Right renal cortex interstitium (tissue), 3 donors: Measurements from ENCODE around the gene TMEM225. TPM values are rescaled to one million over a fixed set of nuclear protein-coding genes. Genes with fewer than 3 reads are reported as not detected.
"Not testable (repeated sequence)": the region's sequence is repeated elsewhere in the genome, so short reads cannot be mapped to it uniquely, and the experiment has no call there.

Experiments used
- DNase-seq, 3 donors: peaks; one replicate each; pipeline ENCODE4 v3.0.0-alpha.2; 2013; ENCODE audit warnings: low read depth in 3 of 3, low spot score in 2 of 3
- polyA plus RNA-seq, 3 donors: library from polyadenylated mRNA; unstranded; fragments of 120-200 nt; gene quantifications; one replicate each; pipeline ENCODE4 v1.2.1, GENCODE V29; 2013; ENCODE audit not compliant: insufficient read length in 3 of 3

The TMEM225 gene
- polyA plus RNA-seq: not detected

GRCh38 chr11:123885570-123885969 is at the start of gene TMEM225:
Gene TMEM225 (minus strand): TSS chr11:123885670. CDS start chr11:123885425, 245 bp downstream.
- DNase-seq: no peak

DNA sequence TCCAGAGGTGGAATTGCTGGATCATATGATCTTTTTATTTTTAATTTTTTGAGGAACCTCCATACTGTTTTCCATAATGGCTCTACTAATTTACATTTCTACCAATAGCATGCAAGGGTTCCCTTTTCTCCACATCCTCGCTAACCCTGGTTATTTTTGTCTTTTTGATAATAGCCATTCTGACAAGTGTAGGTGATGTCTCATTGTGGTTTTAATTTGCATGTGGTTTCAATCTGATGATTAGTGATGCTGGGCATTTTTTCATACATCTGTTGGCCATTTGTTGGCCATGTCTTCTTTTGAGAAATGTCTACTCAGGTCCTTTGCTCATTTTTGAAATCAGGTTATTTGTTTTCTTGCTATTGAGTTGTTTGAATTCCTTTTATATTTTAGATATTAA is 38.6 kb upstream of the TMEM225 start:
- DNase-seq: no peak

GRCh38 chr11:123920943-123921342 is 35.5 kb upstream of the TMEM225 start:
- DNase-seq: no peak

DNA sequence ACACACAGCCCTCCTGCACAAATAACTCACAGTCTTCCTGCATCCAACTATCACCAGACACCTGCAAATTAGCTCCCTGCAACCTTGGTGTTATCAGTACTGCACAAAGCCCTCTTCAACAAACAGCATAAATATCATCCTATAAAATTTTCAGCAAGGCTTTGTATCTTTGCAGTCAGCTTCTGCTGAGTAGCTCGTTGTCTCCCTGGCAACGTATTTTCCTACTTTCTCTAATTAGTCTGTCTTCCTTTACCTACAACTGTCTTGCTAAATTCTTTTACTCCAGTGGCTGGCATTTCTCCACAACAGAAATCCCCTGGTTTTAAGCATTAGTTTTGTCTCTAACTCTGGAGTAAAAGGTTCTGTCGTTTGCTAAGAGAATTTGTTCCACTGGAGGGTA is 20.4 kb upstream of the TMEM225 start:
- DNase-seq: no peak

DNA sequence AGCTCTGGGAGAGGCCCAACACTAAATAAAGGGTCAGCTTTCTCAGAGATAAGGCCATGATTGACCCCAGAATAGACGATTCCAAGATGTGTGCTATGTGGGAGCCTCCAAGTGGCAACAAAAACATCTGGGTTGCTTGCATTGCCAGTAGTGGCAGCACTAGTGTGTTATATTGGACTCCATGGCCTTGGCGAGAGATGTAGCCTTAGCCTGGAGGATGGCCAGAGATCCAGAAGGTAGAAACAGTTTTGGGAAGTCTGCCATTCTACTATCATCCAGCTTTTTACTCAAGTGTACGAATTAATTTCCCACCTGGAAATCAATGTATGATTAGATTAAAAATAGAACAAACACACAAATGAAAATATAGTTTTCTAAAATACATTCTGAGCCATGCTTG is 19.5 kb upstream of the TMEM225 start:
- DNase-seq: no peak

DNA sequence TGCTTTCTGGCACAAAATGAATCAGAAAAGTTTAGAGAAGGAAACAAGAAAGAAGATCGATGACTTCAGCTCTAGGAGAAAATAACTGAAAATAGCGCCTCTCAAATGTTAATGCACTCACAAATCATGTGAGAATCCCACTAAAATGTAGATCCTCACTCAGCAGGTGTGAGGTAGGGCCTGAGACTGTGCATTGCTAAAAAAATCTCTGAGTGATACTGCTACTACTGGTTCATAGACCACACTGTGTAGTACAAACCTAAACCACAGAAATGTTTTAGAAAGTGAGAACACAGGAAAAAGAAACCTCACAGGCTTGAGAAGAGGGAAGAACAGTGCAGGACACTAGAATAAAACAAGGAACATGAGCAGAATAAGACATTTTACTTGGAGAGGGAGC is 18.5 kb upstream of the TMEM225 start:
- DNase-seq: no peak

DNA sequence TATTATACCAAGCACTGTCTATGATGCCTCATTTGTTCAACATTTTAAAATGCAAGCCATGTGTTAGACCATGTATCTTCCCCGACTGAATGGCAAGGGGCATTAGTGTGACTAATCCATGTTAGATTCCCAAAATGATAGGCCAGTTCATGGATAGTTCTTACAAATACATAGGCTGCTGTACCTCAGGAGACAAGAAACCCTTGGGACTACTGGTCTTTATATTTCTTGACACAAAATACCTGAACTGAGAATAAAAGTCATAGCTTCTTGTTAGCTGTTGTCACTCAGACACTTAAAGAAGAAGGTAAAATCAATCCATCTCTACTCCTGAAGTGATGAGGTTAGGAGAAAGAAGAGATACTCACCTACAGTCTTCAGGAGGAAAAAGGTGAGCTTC is 16.4 kb upstream of the TMEM225 start, which contains the start of gene OR8D4:
TSS of gene OR8D4 (plus strand) at position 301 of the 400 bp plus-strand sequence. CDS start 4,265 bp downstream, outside the sequence.
- no peak for DNase-seq

GRCh38 chr11:123899792-123900191 is 14.3 kb upstream of the TMEM225 start:
- no peak for DNase-seq

DNA sequence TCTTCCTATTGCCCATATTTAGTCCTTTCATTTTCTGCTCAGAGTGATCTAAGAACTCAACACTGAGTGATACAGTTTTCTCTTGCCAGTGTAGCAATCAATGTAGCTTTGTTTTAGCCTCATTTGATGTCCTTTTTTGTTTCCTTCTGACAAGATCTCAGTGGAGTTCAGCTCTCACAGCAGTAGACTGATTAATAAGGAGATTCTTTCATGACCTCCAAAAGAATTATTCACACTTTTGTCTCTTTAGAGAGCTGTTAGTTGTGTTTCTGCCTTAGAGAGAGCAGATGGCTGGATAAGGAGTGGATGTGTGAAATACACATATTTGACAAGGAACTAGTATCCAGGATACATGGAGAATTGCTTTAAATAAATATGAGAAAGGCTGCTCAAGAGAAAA is 6.6 kb upstream of the TMEM225 start:
- no peak for DNase-seq

DNA sequence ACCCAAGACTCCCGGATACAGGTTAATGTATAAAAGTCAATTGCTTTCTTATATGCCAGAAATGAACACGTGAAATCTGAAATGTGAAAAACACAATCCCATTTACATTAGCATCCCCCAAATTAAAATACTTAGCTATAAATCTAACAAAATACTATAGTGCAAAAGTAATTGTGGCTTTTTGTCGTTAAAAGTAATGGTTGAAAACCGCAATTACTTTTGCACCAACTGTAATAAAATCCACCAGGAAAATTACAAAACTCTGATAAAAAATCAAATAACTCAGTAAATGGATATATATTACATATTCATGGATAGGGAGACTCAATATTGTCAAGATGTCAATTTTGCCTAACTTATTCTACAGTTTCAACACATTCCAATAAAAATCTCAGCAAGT is 4.6 kb downstream of the TMEM225 start:
- no peak for DNase-seq

- not testable (repeated sequence) for DNase-seq
These were observed 17.7 kb downstream of the TMEM225 start for GRCh38 chr11:123867795-123868194.

- not testable (repeated sequence) for DNase-seq
These were observed 20.2 kb downstream of the TMEM225 start for GRCh38 chr11:123865293-123865692.

- DNase-seq: no peak
These were observed 25.7 kb downstream of the TMEM225 start for GRCh38 chr11:123859731-123860130.

DNA sequence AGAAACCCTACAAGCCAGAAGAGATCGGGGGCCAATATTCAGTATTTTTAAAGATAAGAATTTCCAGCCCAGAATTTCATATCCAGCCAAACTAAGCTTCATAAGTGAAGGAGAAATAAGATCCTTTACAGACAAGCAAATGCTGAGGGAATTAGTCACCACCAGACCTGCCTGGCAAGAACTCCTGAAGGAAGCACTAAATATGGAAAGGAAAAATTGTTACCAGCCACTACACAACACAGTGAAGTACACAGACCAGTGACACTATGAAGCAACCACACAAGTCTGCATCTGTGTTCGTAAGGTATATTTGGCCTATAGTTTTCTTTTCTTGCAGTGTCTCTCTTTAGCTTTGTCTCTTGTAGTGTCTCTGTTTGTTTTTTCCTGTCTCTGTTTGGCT is 29.0 kb downstream of the TMEM225 start:
- no peak for DNase-seq

GRCh38 chr11:123853038-123853437 is 32.4 kb downstream of the TMEM225 start:
- DNase-seq: no peak

DNA sequence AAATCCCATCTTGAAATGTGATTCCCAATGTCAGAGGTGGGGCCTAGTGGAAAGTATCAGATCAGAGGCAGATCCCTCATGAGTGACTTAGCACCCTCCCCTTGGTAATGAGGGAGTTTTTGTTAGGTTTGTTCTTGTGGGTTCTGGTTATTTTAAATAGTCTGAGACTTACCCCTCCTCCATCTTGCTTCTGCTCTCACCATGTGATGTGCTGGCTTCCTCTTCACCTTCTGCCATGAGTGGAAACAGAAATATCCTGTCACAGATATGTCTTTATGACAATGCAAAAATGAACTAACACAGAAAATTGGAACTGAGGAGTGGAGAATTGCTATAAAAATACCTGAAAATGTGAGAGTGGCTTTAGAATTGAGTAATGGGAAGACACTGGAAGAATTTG is 33.1 kb downstream of the TMEM225 start:
- no peak for DNase-seq

GRCh38 chr11:123851110-123851509 is 34.4 kb downstream of the TMEM225 start:
- DNase-seq: no peak

- no peak for DNase-seq
These were observed 44.3 kb downstream of the TMEM225 start for GRCh38 chr11:123841174-123841573.

- DNase-seq: no peak
These were observed 46.3 kb downstream of the TMEM225 start for GRCh38 chr11:123839131-123839530.

- DNase-seq: no peak
These were observed 46.8 kb downstream of the TMEM225 start for GRCh38 chr11:123838659-123839058.

DNA sequence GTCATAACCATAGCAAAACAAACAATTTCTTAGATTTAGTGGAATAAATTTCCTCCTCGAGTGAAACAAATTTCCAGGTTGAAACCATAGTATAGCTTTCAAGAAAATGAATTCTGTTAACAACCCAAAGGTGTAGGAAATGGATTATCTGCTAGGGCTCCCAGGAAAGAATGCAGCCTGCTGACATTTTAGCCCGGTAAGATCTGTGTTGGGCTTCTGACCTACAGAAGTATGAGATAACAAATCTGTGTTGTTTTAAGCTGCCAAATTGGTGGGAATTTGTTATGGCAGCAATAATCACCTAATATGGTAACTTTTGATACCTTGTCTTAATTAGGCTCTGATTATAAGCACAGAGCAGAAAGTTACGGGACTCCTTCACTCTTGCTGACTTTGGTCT is 47.3 kb downstream of the TMEM225 start:
- no peak for DNase-seq

- DNase-seq: no peak
These were observed 52.4 kb downstream of the TMEM225 start for GRCh38 chr11:123833095-123833494.
